HG03280 (cell line): Measurements from ENCODE around the gene TTI1.
"Not testable (repeated sequence)": the region's sequence is repeated elsewhere in the genome, so short reads cannot be mapped to it uniquely, and the experiment has no call there.

Source experiments
- ATAC-seq: cut with Tn5 transposase; IDR thresholded peaks from one replicate; pipeline ENCODE4 v1.9.1; 2021; ENCODE audit warnings: mild to moderate bottlenecking, moderate library complexity; ENCODE audit not compliant: unreplicated experiment

Gene TTI1

GRCh38 chr20:37970856-37971245 is 62.4 kb downstream of the TTI1 start:
- no peak for ATAC-seq

- ATAC-seq: no peak
Measured at GRCh38 chr20:37969949-37970855, 63.1 kb downstream of the TTI1 start.

GRCh38 chr20:37968841-37969401 is 64.3 kb downstream of the TTI1 start:
- ATAC-seq: no peak

GRCh38 chr20:37963483-37963882 is 69.8 kb downstream of the TTI1 start:
- ATAC-seq: not testable (repeated sequence)

- ATAC-seq: no peak
Measured at GRCh38 chr20:37961066-37961465, 72.2 kb downstream of the TTI1 start.

- ATAC-seq: no peak
Measured at GRCh38 chr20:37958856-37959520, 74.3 kb downstream of the TTI1 start.

GRCh38 chr20:37956107-37956585 is 77.1 kb downstream of the TTI1 start:
- ATAC-seq: no peak

- ATAC-seq: no peak
Measured at GRCh38 chr20:37955511-37955910, 77.7 kb downstream of the TTI1 start.

GRCh38 chr20:37954626-37955025 is 78.6 kb downstream of the TTI1 start:
- no peak for ATAC-seq

GRCh38 chr20:37954190-37954589 is 79.1 kb downstream of the TTI1 start:
- ATAC-seq: no peak

GRCh38 chr20:37948956-37949355 is 84.3 kb downstream of the TTI1 start:
- ATAC-seq: no peak

- ATAC-seq: no peak
Measured at GRCh38 chr20:37947943-37948342, 85.3 kb downstream of the TTI1 start.

- no peak for ATAC-seq
Measured at GRCh38 chr20:37946946-37947345, 86.3 kb downstream of the TTI1 start.

GRCh38 chr20:37945091-37945547 is 88.1 kb downstream of the TTI1 start:
- no peak for ATAC-seq

- no peak for ATAC-seq
Measured at GRCh38 chr20:37944456-37944981, 88.7 kb downstream of the TTI1 start.

GRCh38 chr20:37943501-37944455 is 89.5 kb downstream of the TTI1 start:
- no peak for ATAC-seq

- no peak for ATAC-seq
Measured at GRCh38 chr20:37943033-37943432, 90.2 kb downstream of the TTI1 start.

GRCh38 chr20:37941992-37942391 is 91.3 kb downstream of the TTI1 start:
- ATAC-seq: no peak

GRCh38 chr20:37941332-37941731 is 91.9 kb downstream of the TTI1 start:
- no peak for ATAC-seq

GRCh38 chr20:37940858-37941257 is 92.4 kb downstream of the TTI1 start:
- no peak for ATAC-seq
